CD4-positive, alpha-beta T cell treated with Interleukin-15 for 1 hour (primary cell): Measurements from ENCODE around the gene PREPL.
"Not testable (repeated sequence)": the region's sequence is repeated elsewhere in the genome, so short reads cannot be mapped to it uniquely, and the experiment has no call there.

Experiments
- DNase-seq: peaks from one replicate; pipeline ENCODE4 v3.0.0-alpha.2; 2020

The PREPL gene

GRCh38 chr2:44361330-44362206 lies at the start of gene PREPL, which contains the start of gene CAMKMT:
Gene PREPL, minus strand, starts transcription at chr2:44361494. Its CDS starts 15,152 bp downstream, at chr2:44346342.
Gene CAMKMT, plus strand, starts transcription at chr2:44361947.
- peak; percentile 97 for DNase-seq

- DNase-seq, result no peak
These were observed 37.1 kb upstream of the PREPL start for GRCh38 chr2:44398243-44398897.

GRCh38 chr2:44397447-44398175 lies 36.3 kb upstream of the PREPL start:
- DNase-seq, result no peak

- DNase-seq, result peak; percentile 18
These were observed 31.1 kb upstream of the PREPL start for GRCh38 chr2:44392338-44392943.

- no peak for DNase-seq
These were observed 28.6 kb upstream of the PREPL start for GRCh38 chr2:44389895-44390294.

GRCh38 chr2:44388877-44389276 lies 27.6 kb upstream of the PREPL start:
- DNase-seq, result no peak

GRCh38 chr2:44385226-44385625 lies 23.9 kb upstream of the PREPL start:
- not testable (repeated sequence) for DNase-seq

- DNase-seq, result no peak
These were observed 16.2 kb upstream of the PREPL start for GRCh38 chr2:44377486-44377885.

- no peak for DNase-seq
These were observed 11.0 kb upstream of the PREPL start for GRCh38 chr2:44372246-44372645.

- no peak for DNase-seq
These were observed 10.2 kb upstream of the PREPL start for GRCh38 chr2:44371445-44371844.

GRCh38 chr2:44369392-44369791 lies 8.1 kb upstream of the PREPL start:
- DNase-seq, result no peak

- no peak for DNase-seq
These were observed 6.3 kb upstream of the PREPL start for GRCh38 chr2:44367591-44367990.

- DNase-seq, result no peak
These were observed 3.3 kb upstream of the PREPL start for GRCh38 chr2:44364604-44365003.

GRCh38 chr2:44362207-44363015 lies 1.1 kb upstream of the PREPL start:
- no peak for DNase-seq

- no peak for DNase-seq
These were observed 455 bp downstream of the PREPL start for GRCh38 chr2:44360749-44361329.

- peak; percentile 22 for DNase-seq
These were observed 2.8 kb downstream of the PREPL start for GRCh38 chr2:44358503-44358902.

- DNase-seq, result no peak
These were observed 6.5 kb downstream of the PREPL start for GRCh38 chr2:44354761-44355160.

- DNase-seq, result no peak
These were observed 8.8 kb downstream of the PREPL start for GRCh38 chr2:44352510-44352909.

- DNase-seq, result no peak
These were observed 9.6 kb downstream of the PREPL start for GRCh38 chr2:44351676-44352075.

GRCh38 chr2:44351088-44351487 lies 10.2 kb downstream of the PREPL start:
- no peak for DNase-seq

- DNase-seq, result no peak
These were observed 11.8 kb downstream of the PREPL start for GRCh38 chr2:44349506-44349905.

GRCh38 chr2:44348400-44348799 lies 12.9 kb downstream of the PREPL start:
- DNase-seq, result no peak
